M059J (cell line): Measurements from ENCODE around the gene GPR153. TPM values are rescaled to one million over a fixed set of nuclear protein-coding genes. Genes with fewer than 3 reads are reported as not detected.
"Not testable (repeated sequence)": the region's sequence is repeated elsewhere in the genome, so short reads cannot be mapped to it uniquely, and the experiment has no call there.

ENCODE experiments used
- DNase-seq: peaks from one replicate; pipeline ENCODE4 v3.0.0-alpha.2; 2012; ENCODE audit warnings: low read depth
- total RNA-seq: library from RNA; depleted of rRNA; stranded (reverse); fragments of >200 nt; shearing (Covaris generic); gene quantifications from 2 replicates; pipeline ENCODE4 v1.2.3, GENCODE V29; 2014

GPR153 gene
- total RNA-seq, 1 experiment from 2014 or later = 9.1 TPM

GRCh38 chr1:6233376-6233775 is 27.5 kb downstream of the GPR153 start:
- no peak for DNase-seq

DNA sequence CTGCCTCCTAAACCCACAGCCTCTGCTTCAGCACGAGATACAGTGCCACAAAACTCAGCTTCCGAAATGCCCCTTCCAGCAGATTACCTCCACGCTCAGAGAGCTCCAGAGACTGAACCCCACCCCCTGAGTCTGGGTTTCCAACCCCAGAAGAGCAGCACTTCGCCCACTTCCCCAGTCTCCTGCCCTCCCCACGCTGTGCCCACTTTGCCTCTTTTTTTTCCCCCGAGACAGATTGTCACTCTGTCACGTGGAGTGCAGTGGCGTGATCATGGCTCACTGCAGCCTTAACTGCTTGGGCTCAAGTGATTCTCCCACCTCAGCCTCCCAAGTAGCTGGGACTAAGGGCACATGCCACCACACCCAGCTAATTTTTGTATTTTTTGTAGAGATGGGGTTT is 35.2 kb downstream of the GPR153 start:
- no peak for DNase-seq

GRCh38 chr1:6224718-6225117 is 36.2 kb downstream of the GPR153 start:
- peak; percentile 44 for DNase-seq

- no peak for DNase-seq
Observed at GRCh38 chr1:6223617-6224016, 37.3 kb downstream of the GPR153 start.

DNA sequence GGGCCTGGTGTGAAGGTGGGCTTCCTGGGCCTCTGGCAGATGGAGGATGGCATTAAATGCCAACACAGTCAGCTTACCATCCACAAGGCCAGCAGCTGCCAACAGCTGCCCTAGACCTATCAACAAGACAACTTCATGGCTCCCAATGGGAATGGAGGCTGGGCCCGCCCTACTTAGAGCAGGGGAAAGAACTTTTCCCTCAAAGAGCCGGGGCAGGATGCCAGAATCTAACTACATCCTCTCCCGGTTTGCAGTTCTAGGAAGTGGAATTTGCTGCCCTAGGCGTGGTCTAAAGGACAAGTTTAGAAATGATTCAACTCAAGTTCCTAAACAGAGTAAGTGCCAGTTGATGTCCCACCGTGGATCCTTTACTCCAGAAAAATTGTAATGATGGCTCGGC is 38.3 kb downstream of the GPR153 start:
- DNase-seq = peak; percentile 49

DNA sequence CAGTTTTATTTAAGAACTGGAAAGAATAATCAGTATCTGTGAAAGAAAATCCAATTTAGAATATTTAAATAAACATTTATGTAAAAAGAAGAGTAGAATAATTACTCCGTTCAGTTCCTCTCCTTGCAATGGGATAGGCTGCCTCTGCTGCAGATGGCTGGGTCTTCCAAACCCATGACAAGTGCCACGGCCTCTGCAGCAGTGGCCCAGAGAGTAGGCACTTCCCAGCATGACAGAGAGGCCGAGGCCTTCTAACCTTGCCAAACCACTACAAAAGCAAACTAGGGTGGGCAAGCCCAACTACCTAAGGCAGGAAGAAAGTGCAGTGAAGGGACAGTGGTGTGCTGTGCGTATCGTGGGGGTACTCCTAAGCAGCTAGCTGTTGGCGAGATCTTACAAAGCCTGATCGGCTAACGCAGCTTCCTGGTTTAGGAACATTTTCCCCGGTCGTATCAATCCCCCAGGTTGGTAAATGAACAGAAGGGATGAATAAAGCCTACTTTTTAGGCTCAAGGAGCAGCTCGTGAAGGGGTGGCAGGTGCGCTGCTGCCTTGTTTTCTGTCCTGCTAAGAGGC is 39.6 kb downstream of the GPR153 start:
- no peak for DNase-seq

DNA sequence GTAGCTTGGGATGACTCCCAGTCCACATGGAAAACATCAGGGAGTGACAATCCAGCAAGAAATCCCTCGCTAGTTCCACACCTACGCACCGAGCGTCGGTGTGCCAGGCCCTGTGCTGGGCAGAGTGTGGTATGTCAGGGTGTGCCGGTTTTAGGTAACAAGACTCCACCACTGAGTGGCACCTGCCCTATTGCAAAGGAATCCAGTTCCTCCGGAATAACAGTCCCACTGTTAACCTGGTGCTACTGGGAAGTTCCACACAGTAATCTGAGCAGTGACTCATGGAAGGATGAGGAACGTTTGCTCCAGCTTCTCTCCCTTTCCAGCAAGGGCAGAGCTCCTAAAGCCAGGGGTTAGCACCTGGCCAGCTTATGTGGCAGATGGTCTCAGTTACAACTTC is 40.7 kb downstream of the GPR153 start:
- peak; percentile 18 for DNase-seq

GRCh38 chr1:6219641-6220040 is 41.3 kb downstream of the GPR153 start:
- DNase-seq = not testable (repeated sequence)

DNA sequence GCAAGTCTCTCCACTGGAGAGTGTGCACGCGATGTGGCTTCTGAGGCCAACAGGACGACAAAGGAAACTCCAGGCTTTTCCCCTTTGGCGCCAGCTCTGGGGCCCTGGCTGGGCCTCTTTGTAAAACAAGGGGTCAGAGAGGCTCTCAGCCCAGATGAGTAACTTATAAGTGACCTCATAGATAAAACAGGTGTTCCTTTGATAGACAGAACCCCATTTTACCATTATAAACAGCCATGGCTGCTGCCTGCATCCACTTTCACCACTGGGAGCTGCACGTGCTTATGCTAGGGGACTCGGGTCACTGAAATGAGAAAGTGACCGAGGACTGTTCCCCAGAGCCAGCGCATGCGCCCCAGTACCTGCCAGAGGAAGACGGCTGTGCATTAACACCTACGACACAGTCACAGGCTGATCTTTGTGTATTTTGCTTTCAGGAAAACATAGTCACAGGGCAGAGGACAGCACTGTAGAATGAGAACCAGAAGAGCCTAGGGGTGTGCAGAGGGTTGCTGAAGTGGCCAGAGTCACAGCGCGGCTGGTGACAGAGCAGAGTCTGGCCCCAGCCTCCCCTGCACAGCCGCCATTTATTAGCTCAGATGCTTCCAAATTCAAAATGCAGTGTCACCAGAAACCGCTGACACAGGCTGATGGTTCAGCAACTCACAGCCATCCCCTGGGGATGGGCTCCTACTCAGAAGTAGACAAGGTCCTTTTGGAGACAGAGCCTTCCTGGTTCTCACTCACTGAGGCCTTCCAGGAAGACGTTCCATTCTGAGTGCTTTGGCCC is 42.3 kb downstream of the GPR153 start:
- no peak for DNase-seq

- DNase-seq = no peak
Observed at GRCh38 chr1:6212193-6212959, 48.5 kb downstream of the GPR153 start.

DNA sequence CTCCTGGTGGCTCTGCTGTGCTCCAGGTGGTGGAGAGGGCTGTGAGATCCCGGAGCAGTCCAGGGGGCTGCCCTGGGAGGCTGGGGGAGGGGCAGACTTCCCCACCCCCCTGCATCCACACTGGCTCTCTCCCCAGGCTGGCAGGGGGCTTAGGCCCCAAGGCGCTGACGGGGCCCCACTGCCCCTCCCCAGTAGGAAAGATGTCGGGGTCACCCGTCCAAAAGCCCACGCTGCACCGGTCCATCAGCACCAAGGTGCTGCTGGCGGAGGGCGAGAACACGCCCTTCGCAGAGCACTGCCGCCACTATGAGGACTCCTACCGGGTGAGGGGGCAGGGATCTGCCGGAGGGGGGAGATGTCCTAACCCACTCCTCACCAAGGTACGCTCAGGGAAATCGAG is 49.2 kb downstream of the GPR153 start:
- no peak for DNase-seq

DNA sequence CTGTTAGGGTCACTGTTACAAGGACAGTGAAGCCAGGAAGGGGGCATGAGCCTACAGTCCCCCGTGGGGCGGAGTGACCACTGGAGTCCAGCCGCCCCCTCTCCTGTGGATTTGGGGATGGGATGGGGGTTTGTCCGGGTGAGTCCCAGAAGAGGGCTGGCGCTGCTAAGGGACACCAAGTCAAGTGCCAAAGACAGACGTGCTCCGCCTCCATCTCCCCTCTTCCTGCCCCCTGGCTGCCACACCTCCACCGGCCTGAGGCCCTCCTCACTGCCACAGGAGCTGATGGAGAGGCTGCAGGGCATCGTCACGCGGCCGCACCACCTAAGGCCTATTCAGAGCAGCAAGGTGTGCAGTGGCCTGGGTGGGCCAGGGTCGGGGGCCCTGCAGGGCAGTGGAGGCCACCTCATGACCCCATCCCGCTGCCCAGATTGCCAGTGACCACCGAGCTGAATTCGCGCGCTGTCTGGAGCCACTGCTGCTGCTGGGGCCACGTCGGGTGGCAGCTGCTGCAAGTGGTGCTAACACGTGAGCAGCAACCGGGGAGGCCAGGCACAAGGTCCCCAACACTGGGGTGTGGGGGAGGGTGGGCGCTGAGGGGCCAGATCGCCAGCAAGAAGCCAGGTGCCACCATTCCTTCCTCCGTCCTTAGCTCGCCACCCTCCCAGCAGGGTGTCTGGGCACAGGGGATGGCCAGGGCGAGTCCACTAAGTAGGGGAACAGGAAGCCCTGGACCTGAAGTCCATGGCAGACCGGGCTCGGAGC is 50.1 kb downstream of the GPR153 start:
- DNase-seq = no peak

DNA sequence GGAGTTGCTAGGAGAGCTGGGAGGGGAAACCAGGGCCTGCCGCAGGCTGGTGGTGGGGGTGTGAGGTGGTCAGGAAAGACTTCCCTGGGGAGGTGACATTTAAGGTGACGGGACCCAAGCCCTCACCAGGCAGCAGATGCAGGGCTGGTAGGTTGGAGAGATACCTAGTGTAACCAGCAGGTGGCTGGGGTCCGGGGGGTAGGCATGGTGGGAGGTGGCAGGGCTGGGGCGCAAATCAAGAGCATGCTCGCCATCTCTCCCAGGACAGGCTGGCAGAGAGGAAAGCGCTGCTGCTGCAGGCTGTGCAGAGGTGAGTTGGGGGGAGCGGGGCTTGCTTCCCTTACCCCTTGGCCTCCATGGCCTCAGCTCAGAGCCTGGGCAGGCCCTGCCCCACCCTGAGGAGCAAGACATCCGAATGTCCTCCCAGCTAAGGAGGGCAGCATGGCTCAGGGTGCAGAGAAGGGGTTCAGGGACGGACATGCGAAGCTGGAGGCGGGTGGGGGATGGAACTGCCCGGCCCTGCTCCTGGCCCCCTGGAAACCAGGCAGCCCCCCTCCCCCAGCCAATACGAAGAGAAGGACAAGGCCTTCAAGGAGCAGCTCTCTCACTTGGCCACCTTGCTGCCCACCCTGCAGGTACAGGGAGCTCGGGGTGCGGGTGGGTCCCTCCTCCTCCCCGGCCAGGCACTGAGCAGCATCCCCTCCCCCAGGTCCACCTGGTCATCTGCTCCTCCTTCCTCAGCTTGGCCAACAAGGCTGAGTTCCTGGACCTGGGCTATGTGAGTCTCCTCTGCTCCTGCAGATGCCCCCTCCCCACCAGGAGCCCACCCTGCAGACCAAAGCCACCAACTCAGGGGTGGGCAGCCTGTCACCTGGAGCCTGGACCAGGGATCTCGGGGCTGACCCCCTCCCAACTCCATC is 51.0 kb downstream of the GPR153 start:
- no peak for DNase-seq

GRCh38 chr1:6208723-6209660 is 51.9 kb downstream of the GPR153 start:
- DNase-seq = no peak

GRCh38 chr1:6207921-6208320 is 53.0 kb downstream of the GPR153 start:
- no peak for DNase-seq

- DNase-seq = no peak
Observed at GRCh38 chr1:6207075-6207885, 53.6 kb downstream of the GPR153 start.

DNA sequence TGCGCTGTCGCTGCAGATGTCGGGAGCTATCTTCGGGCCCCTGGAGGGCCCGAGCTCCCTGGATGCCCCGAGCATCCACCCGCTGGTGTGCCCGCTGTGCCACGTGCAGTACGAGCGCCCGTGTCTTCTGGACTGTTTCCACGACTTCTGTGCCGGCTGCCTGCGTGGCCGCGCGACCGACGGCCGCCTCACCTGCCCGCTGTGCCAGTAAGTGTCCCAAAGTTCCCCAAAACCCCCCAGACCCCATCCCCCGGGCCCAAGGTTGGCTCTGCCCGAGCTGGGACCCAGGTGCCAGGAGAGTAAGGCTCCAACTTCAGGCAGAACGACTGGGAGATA is 54.4 kb downstream of the GPR153 start:
- DNase-seq = no peak

GRCh38 chr1:6205849-6206519 is 54.9 kb downstream of the GPR153 start, which contains the start of gene RNF207:
Gene RNF207 (plus strand): TSS chr1:6206119. CDS start chr1:6206536, 417 bp downstream.
- peak; percentile 86 for DNase-seq
